NCI-H1092 (cell line): Measurements from ENCODE around the gene TRUB1.

Experiments used
- DNase-seq: peaks from one replicate; lab custom pipeline; 2025; lab: John Stamatoyannopoulos, UW

Gene TRUB1

DNA sequence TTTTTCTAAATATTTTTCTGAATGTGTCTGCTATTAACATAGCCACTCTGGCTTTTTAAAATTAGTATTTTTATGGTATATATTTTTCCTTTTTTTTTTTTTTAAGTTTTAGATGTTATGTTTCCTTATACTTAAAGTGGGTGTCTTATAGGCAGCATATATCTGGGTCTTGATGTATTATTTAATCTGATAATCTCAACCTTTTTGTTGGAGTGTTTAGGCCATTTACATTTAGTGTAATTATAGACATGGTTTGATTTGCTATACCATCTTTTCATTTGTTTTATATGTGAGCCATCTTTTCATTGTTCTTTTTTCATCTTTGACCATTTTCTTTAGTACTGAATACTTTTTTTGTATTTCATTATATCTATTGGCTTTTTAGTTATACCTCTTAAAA is 45.0 kb downstream of the TRUB1 start:
- DNase-seq: no peak

DNA sequence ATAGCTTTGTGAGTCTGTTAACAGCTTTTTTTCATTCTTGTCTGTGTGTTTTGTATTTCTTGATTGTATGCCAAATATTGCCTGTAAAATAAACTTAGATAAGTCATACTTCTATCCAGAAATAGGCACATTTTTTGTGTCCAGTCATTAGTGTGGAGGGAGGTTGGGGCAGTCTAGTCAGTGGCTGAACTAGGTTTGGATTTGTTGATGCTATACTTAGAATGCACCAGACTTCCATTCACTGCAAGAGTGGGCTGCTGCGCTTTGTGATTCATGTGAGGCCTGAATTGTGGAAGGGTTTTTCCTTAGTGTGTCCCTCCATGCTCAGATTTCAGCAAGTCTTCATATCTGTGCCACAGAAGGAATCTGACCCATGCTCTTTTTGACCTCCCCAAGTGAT is 50.0 kb downstream of the TRUB1 start:
- no peak for DNase-seq

- no peak for DNase-seq
Observed at GRCh38 chr10:114990586-114990985, 52.6 kb downstream of the TRUB1 start.

- no peak for DNase-seq
Observed at GRCh38 chr10:114990991-114991390, 53.0 kb downstream of the TRUB1 start.

GRCh38 chr10:114992189-114992775 is 54.3 kb downstream of the TRUB1 start:
- no peak for DNase-seq

DNA sequence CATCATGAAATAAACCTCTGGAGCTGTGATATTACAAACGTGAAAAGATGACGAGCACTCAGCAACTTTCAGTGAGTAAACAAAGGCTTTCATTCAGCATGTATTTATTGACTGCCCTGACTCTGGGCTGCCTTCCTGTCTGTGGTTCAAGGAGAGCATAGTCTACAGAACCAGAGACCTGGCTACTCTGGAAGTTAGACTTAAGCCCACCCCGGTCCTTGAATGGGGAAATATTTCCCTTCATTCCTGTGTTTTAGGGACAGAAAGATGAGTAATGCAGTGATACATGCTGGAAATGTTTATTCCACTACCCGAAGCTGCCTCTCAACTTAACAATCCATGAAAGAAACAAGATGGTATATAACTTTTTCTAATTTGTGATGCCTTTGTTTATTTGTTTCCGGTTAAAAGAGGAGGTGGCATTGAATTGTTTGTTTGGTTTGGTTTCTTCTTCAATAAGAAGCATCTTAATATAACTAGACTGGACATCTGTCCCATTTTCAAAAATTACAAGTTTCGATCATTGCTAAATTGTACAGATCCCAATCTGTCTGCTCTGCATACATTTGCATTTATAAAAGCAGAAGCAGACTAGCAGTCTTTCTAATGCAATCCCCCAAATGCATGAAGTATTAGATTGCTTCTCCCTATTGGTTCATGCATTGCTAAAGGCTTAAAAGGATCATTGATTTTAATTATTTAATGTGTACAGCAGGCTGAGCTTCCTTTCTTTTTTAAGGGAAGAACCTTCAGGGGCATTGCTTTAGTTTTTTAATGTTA is 57.7 kb downstream of the TRUB1 start:
- no peak for DNase-seq

DNA sequence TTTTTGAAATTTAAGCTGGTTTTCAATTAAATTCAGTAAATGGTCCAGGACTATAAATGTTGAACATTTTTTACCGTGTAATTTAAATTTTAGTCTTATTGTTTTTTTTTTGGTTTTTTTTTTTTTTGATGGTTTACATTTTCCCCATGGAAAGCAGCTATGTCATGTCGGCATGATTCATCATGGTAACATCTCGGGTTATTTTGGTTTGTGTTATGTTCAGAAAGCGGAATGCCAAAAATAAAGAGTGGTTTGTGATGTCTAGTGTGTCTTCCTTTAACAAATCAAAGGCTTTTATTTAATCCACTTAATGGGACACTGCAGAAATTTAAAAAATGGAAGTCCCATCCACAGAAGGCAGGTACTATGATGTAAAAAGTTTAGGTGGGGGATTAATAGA is 58.5 kb downstream of the TRUB1 start:
- no peak for DNase-seq

DNA sequence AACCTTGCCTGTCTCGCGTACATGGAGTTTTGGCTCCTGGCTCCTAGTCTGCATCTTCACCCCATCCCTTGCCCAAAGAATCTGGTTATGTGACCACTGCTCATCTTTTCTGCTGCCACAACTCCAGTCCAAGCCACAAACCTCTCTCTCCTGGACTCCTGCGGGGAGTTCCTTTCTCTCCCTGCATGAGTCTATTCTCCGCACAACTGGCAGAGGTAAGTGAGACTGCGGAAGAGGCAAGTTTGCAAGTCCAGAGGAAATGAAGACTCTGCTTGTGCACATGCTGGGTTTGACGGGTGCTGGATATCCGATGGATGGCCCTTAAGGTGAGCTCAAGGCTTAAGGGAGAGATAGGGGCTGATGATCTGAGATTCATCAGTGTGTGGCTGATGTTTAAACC is 61.0 kb downstream of the TRUB1 start:
- DNase-seq: no peak

GRCh38 chr10:115001506-115002381 is 63.7 kb downstream of the TRUB1 start:
- peak; percentile 2 for DNase-seq

DNA sequence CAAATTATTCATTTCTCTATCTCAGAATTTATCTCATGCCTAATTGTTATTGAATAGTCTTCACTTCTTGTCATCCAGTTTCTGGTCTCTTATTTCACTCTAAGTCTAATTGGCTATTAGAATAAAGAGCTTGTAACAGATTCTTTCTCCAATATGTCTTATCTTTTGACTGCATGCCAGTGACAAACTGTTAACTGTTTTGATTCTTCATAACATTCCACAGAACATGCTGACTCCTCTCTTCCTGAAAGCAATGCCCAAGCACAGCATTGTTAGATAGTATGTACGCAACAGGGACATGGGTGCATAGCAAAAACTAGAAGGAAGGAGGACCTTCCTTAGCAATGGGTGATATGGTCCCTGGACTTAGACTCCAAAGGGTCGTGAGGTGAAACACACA is 65.4 kb downstream of the TRUB1 start:
- DNase-seq: no peak

GRCh38 chr10:115004236-115004862 is 66.4 kb downstream of the TRUB1 start:
- no peak for DNase-seq

GRCh38 chr10:115005771-115006170 is 67.8 kb downstream of the TRUB1 start:
- no peak for DNase-seq

DNA sequence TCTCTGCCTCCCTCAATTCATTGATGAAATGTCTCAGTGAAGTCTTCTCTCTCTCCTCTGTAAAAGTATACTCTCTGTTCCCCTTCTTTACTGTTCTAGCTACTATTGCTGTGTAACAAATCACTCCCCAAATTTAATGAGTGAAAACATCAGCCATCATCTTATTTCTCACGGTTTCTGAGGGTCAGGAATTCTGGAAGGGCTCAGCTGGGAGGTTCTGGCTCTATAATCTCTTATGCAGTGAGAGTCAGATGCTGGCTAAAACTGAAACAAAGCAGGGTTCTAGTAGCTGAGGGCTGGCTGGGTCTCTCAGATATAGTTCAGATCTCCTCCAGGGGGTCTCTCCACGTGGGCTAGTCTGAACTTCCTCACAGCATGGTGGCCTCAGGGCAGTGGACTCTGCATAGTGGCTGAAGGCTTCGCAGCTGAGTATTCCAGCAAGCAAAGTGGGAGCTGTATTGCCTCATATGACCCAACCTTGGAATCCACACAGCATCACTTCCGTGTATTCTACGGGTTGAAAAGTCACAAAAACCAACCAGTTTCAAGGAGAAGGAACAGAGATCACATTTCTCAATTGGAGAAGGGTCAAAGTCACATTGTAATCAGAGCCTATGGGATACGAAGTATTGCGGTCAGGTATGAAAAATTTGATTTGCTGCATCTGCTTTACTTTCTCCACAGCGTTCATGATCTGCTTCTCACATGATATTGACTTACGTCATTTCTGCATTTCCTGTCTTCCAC is 80.4 kb downstream of the TRUB1 start:
- no peak for DNase-seq

DNA sequence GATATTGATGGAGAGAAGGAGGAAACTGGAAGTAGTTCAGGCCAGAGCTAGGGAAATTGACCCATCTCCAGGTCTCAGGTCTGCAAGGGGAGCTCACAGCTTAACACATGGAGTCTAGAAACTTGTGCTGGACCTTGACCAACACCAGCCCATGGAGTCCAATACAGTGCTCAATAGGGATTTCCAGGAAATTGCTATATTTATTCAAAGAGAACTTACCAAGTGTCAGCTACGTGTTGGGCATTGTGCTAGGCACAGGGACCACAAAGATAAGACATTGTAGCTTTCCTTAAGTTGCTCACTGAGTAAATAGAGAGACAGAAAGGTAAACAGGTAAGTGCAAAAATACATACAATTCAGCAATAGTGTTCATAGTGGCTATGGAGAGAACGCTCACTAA is 82.5 kb downstream of the TRUB1 start:
- DNase-seq: no peak

DNA sequence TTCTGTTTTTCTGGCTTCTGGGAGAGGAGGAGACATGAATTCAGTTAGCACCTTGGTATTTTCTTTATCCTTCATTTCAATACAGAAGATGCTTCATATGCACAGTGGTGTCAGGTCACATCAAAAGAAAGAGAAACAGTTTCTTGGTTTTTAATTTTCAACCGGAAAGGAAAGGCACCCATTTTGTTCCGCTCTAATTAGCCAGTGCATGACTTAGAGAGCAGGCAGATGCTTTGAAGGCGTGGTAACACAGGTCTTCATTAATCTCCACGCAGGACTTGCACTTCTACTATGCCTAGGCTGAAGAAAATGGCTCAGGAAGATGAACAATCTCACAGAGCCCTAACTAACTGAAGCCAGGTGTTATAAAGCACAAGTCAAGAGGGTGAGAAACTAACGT is 84.7 kb downstream of the TRUB1 start:
- DNase-seq: no peak

DNA sequence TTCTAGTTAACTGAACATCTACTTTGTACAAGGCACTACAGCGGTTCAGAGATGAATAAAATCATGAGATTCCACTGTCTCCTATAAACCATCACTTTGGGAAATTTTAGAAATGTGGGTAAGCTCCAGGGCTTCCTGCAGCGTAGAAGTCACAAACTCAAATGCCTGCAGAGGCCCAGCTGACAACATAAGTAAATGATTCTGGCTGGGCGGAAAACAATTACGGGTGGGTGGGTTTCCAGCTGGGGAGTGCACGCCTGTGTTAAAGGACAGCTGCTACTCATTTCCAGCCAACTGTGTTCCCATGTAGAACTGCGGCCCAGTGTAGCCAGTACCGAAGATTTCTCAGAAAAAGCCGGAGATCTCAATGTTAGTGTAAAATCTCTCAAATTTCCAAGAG is 85.7 kb downstream of the TRUB1 start:
- no peak for DNase-seq

DNA sequence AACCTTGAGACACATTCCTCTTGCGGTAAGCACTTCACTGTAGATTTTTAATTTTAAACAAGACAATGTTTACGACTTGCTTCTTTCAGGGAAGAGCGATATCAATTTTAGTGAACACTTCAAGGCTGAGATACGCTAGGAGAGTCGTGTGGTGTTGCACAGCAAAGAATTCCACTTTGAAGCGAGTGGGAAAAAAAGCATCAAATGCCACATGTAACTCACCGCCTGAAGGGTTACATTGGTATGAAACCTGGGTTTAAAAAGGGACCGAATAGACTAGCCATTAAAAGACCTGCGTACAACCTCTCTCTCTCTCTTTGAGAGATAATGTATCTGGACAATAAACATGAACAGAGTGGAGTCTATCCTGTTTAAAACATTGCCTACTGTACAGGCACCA is 86.4 kb downstream of the TRUB1 start:
- DNase-seq: no peak

DNA sequence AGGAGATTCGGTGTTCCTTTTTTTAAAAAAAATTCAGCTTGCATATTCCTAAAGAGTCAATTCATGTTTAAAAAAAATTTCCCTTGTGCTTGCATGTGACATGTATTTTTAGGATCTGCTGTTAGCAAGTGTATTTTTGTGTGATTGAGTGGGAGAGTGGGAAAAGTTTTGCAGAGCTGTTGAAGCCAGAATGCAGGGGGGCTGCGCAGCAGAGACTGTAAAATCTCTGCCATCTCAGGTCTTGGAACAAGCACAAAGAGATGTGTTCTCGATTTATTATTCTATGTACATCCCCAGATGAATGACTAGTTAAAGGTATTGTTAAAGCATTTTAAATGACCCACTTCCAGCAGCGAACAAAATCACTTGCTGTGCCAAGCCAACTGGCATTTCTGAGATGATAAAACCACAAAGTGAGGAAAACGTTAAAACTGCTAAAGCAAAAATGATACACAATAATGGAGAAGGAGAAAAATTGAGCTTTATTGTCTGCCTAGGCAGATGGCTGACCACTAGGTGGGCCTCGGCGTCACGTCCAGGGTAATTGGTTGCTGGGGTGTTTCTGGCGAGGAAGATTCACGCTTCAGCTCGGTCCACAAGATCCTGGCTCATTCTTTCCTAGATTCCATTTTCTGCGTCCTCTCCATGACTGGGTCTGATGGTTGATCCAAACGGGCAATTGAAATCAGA is 88.2 kb downstream of the TRUB1 start:
- DNase-seq: peak; percentile 34

DNA sequence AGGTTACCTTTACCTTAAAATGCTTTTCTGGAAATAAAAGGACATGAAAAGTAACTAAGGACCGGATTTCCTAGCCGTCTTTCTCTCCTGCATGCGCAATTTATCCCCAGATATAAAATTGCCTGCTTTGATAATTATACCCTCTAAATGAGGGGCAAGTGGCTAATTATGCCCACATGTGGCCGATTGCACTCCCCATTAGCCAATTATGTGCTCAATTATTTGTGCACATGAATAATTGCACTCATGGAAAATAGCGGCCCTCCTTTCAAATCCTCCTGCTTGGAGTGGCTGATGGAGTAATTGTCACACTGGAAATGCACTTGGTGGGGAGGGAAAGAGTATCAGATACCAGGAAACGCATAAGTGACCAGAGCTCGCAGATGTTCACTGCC is 88.7 kb downstream of the TRUB1 start:
- DNase-seq: peak; percentile 73
